CD14-positive monocyte (primary cell): ENCODE results near the gene SSBP2. TPM values are rescaled to one million over a fixed set of nuclear protein-coding genes. Genes with fewer than 3 reads are reported as not detected.
A peak's percentile ranks its signal among the peaks of the same experiment; 100 is the strongest.

Experiments
- DNase-seq, 3 donors: peaks; one replicate each; pipeline ENCODE4 v3.0.0-alpha.2; 2011 to 2022
- H2AFZ ChIP-seq: 2 replicates; pipeline ENCODE4 v1.6.0; 2012; ENCODE audit warnings: mild to moderate bottlenecking, low read depth, low read length, inconsistent platforms; ENCODE audit not compliant: insufficient read depth, poor library complexity, severe bottlenecking
- H3K27ac ChIP-seq, 2 donors: 1 replicate in 1 of 2; 2 replicates in 1 of 2; pipeline ENCODE4 v1.5.1; 2012 to 2013; ENCODE audit warnings: low read length in 2 of 2, control low read depth in 1 of 2, inconsistent platforms in 1 of 2, low read depth in 1 of 2, mild to moderate bottlenecking in 1 of 2
- H3K27me3 ChIP-seq, 2 donors: one replicate each; pipeline versions ENCODE4 v1.6.0 to v1.6.1; 2011 to 2013; ENCODE audit warnings: low read length in 2 of 2; ENCODE audit not compliant: control insufficient read depth in 2 of 2, insufficient read depth in 2 of 2
- H3K36me3 ChIP-seq, 2 donors: replicated peaks in 1 of 2; 1 replicate in 1 of 2; 2 replicates in 1 of 2; pipeline versions ENCODE4 v1.5.1 to v1.6.1; 2012 to 2013; ENCODE audit warnings: low read length in 2 of 2, control low read depth in 1 of 2, inconsistent platforms in 1 of 2, mild to moderate bottlenecking in 1 of 2; ENCODE audit not compliant: insufficient read depth in 2 of 2, control insufficient read depth in 1 of 2
- H3K4me1 ChIP-seq, 2 donors: 1 replicate in 1 of 2; 2 replicates in 1 of 2; pipeline versions ENCODE4 v1.5.1 to v1.6.1; 2012 to 2013; ENCODE audit warnings: low read length in 2 of 2, control low read depth in 1 of 2, inconsistent platforms in 1 of 2, mild to moderate bottlenecking in 1 of 2, moderate library complexity in 1 of 2; ENCODE audit not compliant: insufficient read depth in 2 of 2, control insufficient read depth in 1 of 2
- H3K4me2 ChIP-seq: replicated peaks from 2 replicates; pipeline ENCODE3; 2012; ENCODE audit warnings: low read length, moderate library complexity, mild to moderate bottlenecking; ENCODE audit not compliant: poor library complexity, severe bottlenecking; ENCODE audit errors: extremely low read depth
- H3K4me3 ChIP-seq, 3 experiments: fragments of 200-600 bp in 1 of 3; sonication (generic) in 1 of 3; replicated peaks in 1 of 3; 1 replicate in 2 of 3; 2 replicates in 1 of 3; pipeline ENCODE4 v1.5.1; 2011 to 2013; ENCODE audit warnings: low read length in 3 of 3, mild to moderate bottlenecking in 3 of 3, control low read depth in 2 of 3, low read depth in 2 of 3, inconsistent platforms in 1 of 3, moderate library complexity in 1 of 3
- H3K79me2 ChIP-seq: 2 replicates; pipeline ENCODE4 v1.6.0; 2012; ENCODE audit warnings: mild to moderate bottlenecking, control low read depth, inconsistent platforms, low read length, moderate library complexity; ENCODE audit not compliant: insufficient read depth
- H3K9ac ChIP-seq: 2 replicates; pipeline ENCODE4 v1.6.0; 2017; ENCODE audit warnings: low read length, mild to moderate bottlenecking; ENCODE audit not compliant: insufficient read depth, poor library complexity, severe bottlenecking
- H3K9me3 ChIP-seq, 2 donors: replicated peaks in 1 of 2; 1 replicate in 1 of 2; 2 replicates in 1 of 2; pipeline versions ENCODE4 v1.5.1 to v1.6.1; 2012 to 2013; ENCODE audit warnings: low read length in 2 of 2, control low read depth in 1 of 2; ENCODE audit not compliant: control insufficient read depth in 1 of 2, insufficient read depth in 1 of 2
- H4K20me1 ChIP-seq: 2 replicates; pipeline ENCODE4 v1.6.0; 2012; ENCODE audit warnings: mild to moderate bottlenecking, low read length, control low read depth, moderate library complexity; ENCODE audit not compliant: insufficient read depth
- H3K27ac Mint-ChIP-seq, 7 donors: one replicate each; pipeline ENCODE4 v1.8.0; 2020; ENCODE audit warnings: mild to moderate bottlenecking in 7 of 7, mixed read lengths in 7 of 7, moderate library complexity in 6 of 7, inconsistent platforms in 2 of 7
- H3K27me3 Mint-ChIP-seq, 3 donors: one replicate each; pipeline ENCODE4 v1.8.0; 2021 to 2022; ENCODE audit warnings: low read depth in 3 of 3, mild to moderate bottlenecking in 3 of 3, mixed read lengths in 3 of 3, moderate library complexity in 3 of 3, inconsistent platforms in 1 of 3
- H3K36me3 Mint-ChIP-seq, 2 donors: one replicate each; pipeline ENCODE4 v1.8.0; 2020; ENCODE audit warnings: mixed read lengths in 2 of 2, inconsistent platforms in 1 of 2, mild to moderate bottlenecking in 1 of 2
- H3K4me1 Mint-ChIP-seq: one replicate; pipeline ENCODE4 v1.8.0; 2020; ENCODE audit warnings: mild to moderate bottlenecking, mixed read lengths
- H3K4me3 Mint-ChIP-seq, 2 donors: one replicate each; pipeline ENCODE4 v1.8.0; 2020; ENCODE audit warnings: mild to moderate bottlenecking in 2 of 2, mixed read lengths in 2 of 2, moderate library complexity in 1 of 2
- H3K9me3 Mint-ChIP-seq, 7 donors: one replicate each; pipeline ENCODE4 v1.8.0; 2020 to 2022; ENCODE audit warnings: mixed read lengths in 7 of 7, mild to moderate bottlenecking in 6 of 7, moderate library complexity in 6 of 7, inconsistent platforms in 2 of 7
- CTCF ChIP-seq: fragments of 200-600 bp; IDR thresholded peaks from one replicate; pipeline ENCODE4 v1.8.0; 2022; ENCODE audit warnings: antibody characterized with exemption, mild to moderate bottlenecking
- WGBS: methylation state at CpG from one replicate; pipeline ENCODE4 v1.1.5; 2013; ENCODE audit warnings: missing lambda C conversion rate; ENCODE audit not compliant: insufficient coverage; 5-methylcytosine and 5-hydroxymethylcytosine counted together
- intact Hi-C, 2 donors: fragments of 100-400 bp; cut with micrococcal nuclease; formaldehyde crosslinking; loops; one replicate each; pipeline versions ENCODE4 v1.15.0 to v1.15.1; 2023
- polyA plus RNA-seq, 3 donors: library from polyadenylated mRNA; depleted of rRNA in 1 of 3; unstranded in 2 of 3; stranded (reverse) in 1 of 3; fragments of 300-500 nt in 2 of 3; fragments of >200 nt in 1 of 3; fragmentation: Illumina TruSeq in 2 of 3; gene quantifications; 1 replicate in 2 of 3; 2 replicates in 1 of 3; pipeline ENCODE4 v1.2.3, GENCODE V29; 2012 to 2021

Gene SSBP2
- polyA plus RNA-seq, 3 donors: 29.1 to 55.2 (median 53.4) TPM

GRCh38 chr5:81779125-81779915, 28.4 kb upstream of the SSBP2 start:
- Histone ChIP-seq H3K79me2 (no peaks in the 10 kb centered on the region), H4K20me1 (no peaks in the 10 kb centered on the region), H3K27me3 (no peaks in the 10 kb centered on the region), H2AFZ (peak overlapping the region; percentile 85), H3K36me3 (no peaks in the 10 kb centered on the region), H3K9ac (peak overlapping the region; percentile 55), H3K27ac (peak overlapping the region; percentile 32 to 85), H3K4me3 (peak overlapping the region; percentile 47 to 85 (median 73)), H3K4me1 (peaks cover 15 to 18% of the 10 kb centered on the region in 2 donors), H3K9me3 (no peaks in the 10 kb centered on the region), H3K4me2 (peak overlapping the region; percentile 76)
- intact Hi-C loops: no loop called here
- whole genome bisulfite sequencing: 0% methylated on average over 2 of the region's 5 CpGs
- Mint-ChIP-seq H3K4me1 (peaks cover 26% of the 10 kb centered on the region), H3K27me3 (no peaks in the 10 kb centered on the region), H3K27ac (peak overlapping the region; percentile 83 to 96 (median 89)), H3K36me3 (no peaks in the 10 kb centered on the region), H3K4me3 (peak overlapping the region; percentile 79 to 90), H3K9me3 (no peaks in the 10 kb centered on the region)
- peak; percentile 29 to 70 (median 47) for DNase-seq
- TF ChIP-seq CTCF: no peak

GRCh38 chr5:81778642-81779041, 27.7 kb upstream of the SSBP2 start:
- Histone ChIP-seq H2AFZ (peak overlapping the region; percentile 85), H3K36me3 (no peaks in the 10 kb centered on the region), H3K9ac (peak overlapping the region; percentile 55), H3K79me2 (no peaks in the 10 kb centered on the region), H3K4me2 (peak overlapping the region; percentile 76), H3K27ac (peak overlapping the region in 1 of 2 donors; percentile 85), H3K4me1 (peaks cover 15 to 18% of the 10 kb centered on the region in 2 donors), H3K27me3 (no peaks in the 10 kb centered on the region), H3K9me3 (no peaks in the 10 kb centered on the region), H3K4me3 (peak overlapping the region; percentile 47 to 85 (median 73)), H4K20me1 (no peaks in the 10 kb centered on the region)
- Mint-ChIP-seq H3K36me3 (no peaks in the 10 kb centered on the region), H3K27ac (peak overlapping the region; percentile 83 to 96 (median 89)), H3K9me3 (no peaks in the 10 kb centered on the region), H3K27me3 (no peaks in the 10 kb centered on the region), H3K4me1 (peaks cover 26% of the 10 kb centered on the region), H3K4me3 (peak overlapping the region; percentile 79 to 90)
- no peak for TF ChIP-seq CTCF
- DNase-seq: peak in 2 of 3 donors; percentile 12 to 34
- WGBS: 0% methylated on average over 3 of the region's 3 CpGs
- intact Hi-C loops: no loop called here
